ENCODE measurements around the gene JMJD6.

The JMJD6 gene

GRCh38 chr17:76673729-76674128 lies 52.7 kb downstream of the JMJD6 start:
- no peak for DNase-seq (ENCODE audit: low read depth, low spot score)

GRCh38 chr17:76672892-76673291 lies 53.5 kb downstream of the JMJD6 start:
- Histone ChIP-seq H3K4me1 (ENCODE audit: insufficient read depth, insufficient read length) (peaks cover 6% of the 10 kb centered on the region), H3K9me3 (ENCODE audit: insufficient read depth, low read length) (peaks cover 6% of the 10 kb centered on the region; the same call in 1 of the 2 replicates), H3K4me3 (ENCODE audit: insufficient read length, low read depth) (no peak overlapping the region), H3K36me3 (ENCODE audit: insufficient read depth, insufficient read length, low read length) (peaks cover 5% of the 10 kb centered on the region), H3K9ac (ENCODE audit: insufficient read length, low read depth) (no peak overlapping the region), H3K27me3 (ENCODE audit: insufficient read depth, insufficient read length) (no peaks in the 10 kb centered on the region)
- no peak for DNase-seq (ENCODE audit: low read depth, low spot score)
- no peak for TF ChIP-seq SUZ12 (IDR thresholded peaks at IDR 0.05; ENCODE audit: extremely low read depth, insufficient read depth, insufficient read length)
- TF ChIP-seq YY1 (IDR thresholded peaks at IDR 0.05; ENCODE audit: insufficient read depth, insufficient read length) = no peak
- TF ChIP-seq ZNF274 (IDR thresholded peaks at IDR 0.05; ENCODE audit: low read depth, low read length) = no peak

More at GRCh38 chr17:76673729-76674128, 52.7 kb downstream of the JMJD6 start:
- H3K4me1 ChIP-seq (ENCODE audit: insufficient read depth, insufficient read length) = peaks cover 4% of the 10 kb centered on the region
- H3K36me3 ChIP-seq (ENCODE audit: insufficient read depth, insufficient read length, low read length) = peaks cover 5% of the 10 kb centered on the region
- H3K9me3 ChIP-seq (ENCODE audit: insufficient read depth, low read length) = peaks cover 6% of the 10 kb centered on the region; the same call in 1 of the 2 replicates
- TF ChIP-seq YY1 (IDR thresholded peaks at IDR 0.05; ENCODE audit: insufficient read depth, insufficient read length) (no peak), ZNF274 (IDR thresholded peaks at IDR 0.05; ENCODE audit: low read depth, low read length) (no peak), SUZ12 (IDR thresholded peaks at IDR 0.05; ENCODE audit: extremely low read depth, insufficient read depth, insufficient read length) (no peak)
- no peak overlapping the region for H3K4me3 ChIP-seq (ENCODE audit: insufficient read length, low read depth)
- no peaks in the 10 kb centered on the region for H3K27me3 ChIP-seq (ENCODE audit: insufficient read depth, insufficient read length)
- H3K9ac ChIP-seq (ENCODE audit: insufficient read length, low read depth) = no peak overlapping the region

- Histone ChIP-seq H3K4me1 (ENCODE audit: insufficient read depth, insufficient read length) (peaks cover 6% of the 10 kb centered on the region), H3K27me3 (ENCODE audit: insufficient read depth, insufficient read length) (no peaks in the 10 kb centered on the region), H3K36me3 (ENCODE audit: insufficient read depth, insufficient read length, low read length) (peaks cover under 1% of the 10 kb centered on the region), H3K9me3 (ENCODE audit: insufficient read depth, low read length) (peaks cover 6% of the 10 kb centered on the region; the same call in 1 of the 2 replicates), H3K4me3 (ENCODE audit: insufficient read length, low read depth) (peak overlapping the region; percentile 68), H3K9ac (ENCODE audit: insufficient read length, low read depth) (peak overlapping the region; percentile 83)
- no peak for TF ChIP-seq ZNF274 (IDR thresholded peaks at IDR 0.05; ENCODE audit: low read depth, low read length)
- TF ChIP-seq YY1 (IDR thresholded peaks at IDR 0.05; ENCODE audit: insufficient read depth, insufficient read length) = no peak
- TF ChIP-seq SUZ12 (IDR thresholded peaks at IDR 0.05; ENCODE audit: extremely low read depth, insufficient read depth, insufficient read length) = no peak
- DNase-seq (ENCODE audit: low read depth, low spot score) = no peak
These were observed 54.0 kb downstream of the JMJD6 start for GRCh38 chr17:76672270-76672851.

GRCh38 chr17:76671912-76672262 lies 54.5 kb downstream of the JMJD6 start:
- H3K9ac ChIP-seq (ENCODE audit: insufficient read length, low read depth) = peak overlapping the region; percentile 83
- peaks cover 6% of the 10 kb centered on the region for H3K4me1 ChIP-seq (ENCODE audit: insufficient read depth, insufficient read length)
- no peaks in the 10 kb centered on the region for H3K27me3 ChIP-seq (ENCODE audit: insufficient read depth, insufficient read length)
- no peak for DNase-seq (ENCODE audit: low read depth, low spot score)
- TF ChIP-seq SUZ12 (IDR thresholded peaks at IDR 0.05; ENCODE audit: extremely low read depth, insufficient read depth, insufficient read length) (no peak), ZNF274 (IDR thresholded peaks at IDR 0.05; ENCODE audit: low read depth, low read length) (no peak), YY1 (IDR thresholded peaks at IDR 0.05; ENCODE audit: insufficient read depth, insufficient read length) (no peak)
- H3K9me3 ChIP-seq (ENCODE audit: insufficient read depth, low read length) = peaks cover 6% of the 10 kb centered on the region; the same call in 1 of the 2 replicates
- peak overlapping the region; percentile 68 for H3K4me3 ChIP-seq (ENCODE audit: insufficient read length, low read depth)
- H3K36me3 ChIP-seq (ENCODE audit: insufficient read depth, insufficient read length, low read length) = no peaks in the 10 kb centered on the region

GRCh38 chr17:76671123-76671911 lies 55.1 kb downstream of the JMJD6 start:
- no peaks in the 10 kb centered on the region for H3K36me3 ChIP-seq (ENCODE audit: insufficient read depth, insufficient read length, low read length)
- DNase-seq (ENCODE audit: low read depth, low spot score) = peak; percentile 100
- H3K4me1 ChIP-seq (ENCODE audit: insufficient read depth, insufficient read length) = peaks cover 6% of the 10 kb centered on the region
- peak overlapping the region; percentile 83 for H3K9ac ChIP-seq (ENCODE audit: insufficient read length, low read depth)
- H3K4me3 ChIP-seq (ENCODE audit: insufficient read length, low read depth) = peak overlapping the region; percentile 68
- H3K9me3 ChIP-seq (ENCODE audit: insufficient read depth, low read length) = peaks cover 6% of the 10 kb centered on the region; the same call in 1 of the 2 replicates
- TF ChIP-seq YY1 (IDR thresholded peaks at IDR 0.05; ENCODE audit: insufficient read depth, insufficient read length) (no peak), SUZ12 (IDR thresholded peaks at IDR 0.05; ENCODE audit: extremely low read depth, insufficient read depth, insufficient read length) (no peak), ZNF274 (IDR thresholded peaks at IDR 0.05; ENCODE audit: low read depth, low read length) (no peak)
- no peaks in the 10 kb centered on the region for H3K27me3 ChIP-seq (ENCODE audit: insufficient read depth, insufficient read length)

GRCh38 chr17:76670718-76671122 lies 55.7 kb downstream of the JMJD6 start:
- peak overlapping the region; percentile 45 for H3K4me3 ChIP-seq (ENCODE audit: insufficient read length, low read depth)
- H3K9ac ChIP-seq (ENCODE audit: insufficient read length, low read depth) = peak overlapping the region; percentile 83
- TF ChIP-seq YY1 (IDR thresholded peaks at IDR 0.05; ENCODE audit: insufficient read depth, insufficient read length) (no peak), ZNF274 (IDR thresholded peaks at IDR 0.05; ENCODE audit: low read depth, low read length) (no peak), SUZ12 (IDR thresholded peaks at IDR 0.05; ENCODE audit: extremely low read depth, insufficient read depth, insufficient read length) (no peak)
- H3K27me3 ChIP-seq (ENCODE audit: insufficient read depth, insufficient read length) = no peaks in the 10 kb centered on the region
- peaks cover 6% of the 10 kb centered on the region; the same call in 1 of the 2 replicates for H3K9me3 ChIP-seq (ENCODE audit: insufficient read depth, low read length)
- peaks cover 6% of the 10 kb centered on the region for H3K4me1 ChIP-seq (ENCODE audit: insufficient read depth, insufficient read length)
- no peaks in the 10 kb centered on the region for H3K36me3 ChIP-seq (ENCODE audit: insufficient read depth, insufficient read length, low read length)
- DNase-seq (ENCODE audit: low read depth, low spot score) = no peak

All from NT2/D1 (cell line).